GM12878 (cell line): ENCODE data around the gene UBE3B. TPM values are rescaled to one million over a fixed set of nuclear protein-coding genes. Genes with fewer than 3 reads are reported as not detected.

Experiments used
- ATAC-seq: fragments of 200-7000 bp; cut with Tn5 transposase; 3 replicates; pipeline ENCODE4 v1.9.1; 2020; ENCODE audit warnings: mild to moderate bottlenecking, moderate library complexity
- BruUV-seq: library from RNA; stranded (reverse); fragments of 400-500 nt; replicated peaks from 2 replicates; lab custom pipeline; 2021; lab: Mats Ljungman, UMichigan
- CTCF ChIA-PET: fragments of 300-600 bp; sonication (Branson Sonifier 250); formaldehyde crosslinking; extraction: SDS; loops from one replicate; lab custom pipeline; 2021; ENCODE audit warnings: inconsistent platforms; lab: Yijun Ruan, JAX
- POLR2A ChIA-PET: fragments of 350-600 bp; formaldehyde crosslinking; extraction: SDS; loops from one replicate; lab custom pipeline; 2021; ENCODE audit warnings: inconsistent platforms; lab: Charles Lee
- RAD21 ChIA-PET: fragments of 300-600 bp; sonication (Branson Sonifier 250); formaldehyde crosslinking; loops from one replicate; lab custom pipeline; 2023; ENCODE audit warnings: antibody characterized with exemption; ENCODE audit not compliant: unreplicated experiment; lab: Charles Lee
- SMC1A ChIA-PET: fragments of 300-600 bp; sonication (Branson Sonifier 250); formaldehyde crosslinking; loops from one replicate; lab custom pipeline; 2023; ENCODE audit not compliant: unreplicated experiment, uncharacterized antibody; lab: Charles Lee
- DNase-seq: peaks from one replicate; pipeline ENCODE4 v3.0.0-alpha.2; 2011; ENCODE audit warnings: low read depth, low spot score
- FAIRE-seq: peaks from 3 replicates; lab custom pipeline; 2011; peaks lifted over from hg19 to GRCh38; lab: Jason Lieb, UNC
- H2AFZ ChIP-seq: 2 replicates; pipeline ENCODE4 v1.6.0; 2011; ENCODE audit warnings: low read depth, low read length, control low read depth; ENCODE audit not compliant: control insufficient read depth
- H3K27ac ChIP-seq: 2 replicates; pipeline ENCODE4 v1.5.1; 2011; ENCODE audit warnings: control low read depth; ENCODE audit not compliant: control insufficient read depth, insufficient read depth
- H3K27me3 ChIP-seq, 2 experiments: replicated peaks in 1 of 2; 2 replicates each; pipeline versions ENCODE4 v1.6.0 to v1.6.1; 2011; ENCODE audit warnings: low read length in 1 of 2; ENCODE audit not compliant: control insufficient read depth in 2 of 2, insufficient read depth in 2 of 2
- H3K36me3 ChIP-seq, 2 experiments: 2 replicates each; pipeline ENCODE4 v1.5.1; 2011; ENCODE audit warnings: low read length in 1 of 2; ENCODE audit not compliant: control insufficient read depth in 2 of 2, insufficient read depth in 2 of 2
- H3K4me1 ChIP-seq: 2 replicates; pipeline ENCODE4 v1.6.1; 2011; ENCODE audit warnings: mild to moderate bottlenecking, low read length, moderate library complexity, mixed read lengths; ENCODE audit not compliant: control insufficient read depth, insufficient read depth
- H3K4me2 ChIP-seq: 2 replicates; pipeline ENCODE4 v1.6.0; 2011; ENCODE audit warnings: control low read depth; ENCODE audit not compliant: control insufficient read depth, insufficient read depth
- H3K4me3 ChIP-seq: fragments of 200-600 bp; sonication (generic); 2 replicates; pipeline ENCODE4 v1.5.1; 2016
- H3K79me2 ChIP-seq: 2 replicates; pipeline ENCODE4 v1.6.0; 2011; ENCODE audit warnings: low read length; ENCODE audit not compliant: control insufficient read depth, insufficient read depth
- H3K9ac ChIP-seq: 2 replicates; pipeline ENCODE4 v1.8.0; 2011; ENCODE audit warnings: low read length, control low read depth, mixed read lengths; ENCODE audit not compliant: control insufficient read depth, insufficient read depth
- H3K9me3 ChIP-seq: replicated peaks from 3 replicates; pipeline ENCODE4 v1.5.1; 2011; ENCODE audit warnings: mild to moderate bottlenecking, low read length; ENCODE audit not compliant: control insufficient read depth, insufficient read depth
- H4K20me1 ChIP-seq: 2 replicates; pipeline ENCODE4 v1.6.0; 2011; ENCODE audit not compliant: control insufficient read depth, insufficient read depth
- ATF2 ChIP-seq: IDR thresholded peaks from 2 replicates; pipeline ENCODE4 v1.6.1; 2012; ENCODE audit warnings: low read length, inconsistent platforms
- BRCA1 ChIP-seq: IDR thresholded peaks from 2 replicates; pipeline ENCODE4 v1.6.1; 2011; ENCODE audit warnings: low read depth, low read length, improper control_type of control experiment
- CREB1 ChIP-seq: IDR thresholded peaks from 2 replicates; pipeline ENCODE4 v1.6.1; 2012; ENCODE audit warnings: low read depth, mild to moderate bottlenecking, inconsistent platforms
- HCFC1 ChIP-seq: fragments of 150-350 bp; IDR thresholded peaks from 2 replicates; pipeline ENCODE4 v1.6.1; 2014; ENCODE audit warnings: low read length
- HDAC2 ChIP-seq: fragments of 200-600 bp; sonication (generic); IDR thresholded peaks from 2 replicates; pipeline ENCODE4 v1.6.1; 2017
- MAX ChIP-seq: IDR thresholded peaks from 2 replicates; pipeline ENCODE4 v1.6.1; 2012; ENCODE audit warnings: low read depth, low read length, improper control_type of control experiment
- MYC ChIP-seq: IDR thresholded peaks from 2 replicates; pipeline ENCODE4 v1.6.1; 2011; ENCODE audit warnings: mild to moderate bottlenecking, low read length, moderate library complexity, inconsistent platforms; ENCODE audit not compliant: insufficient read depth, insufficient replicate concordance, insufficient read length, severe bottlenecking
- NFIC ChIP-seq: IDR thresholded peaks from 2 replicates; pipeline ENCODE4 v1.6.1; 2012; ENCODE audit warnings: low read depth, mild to moderate bottlenecking, inconsistent platforms, low read length, moderate library complexity
- PML ChIP-seq: IDR thresholded peaks from 2 replicates; pipeline ENCODE4 v1.6.1; 2012; ENCODE audit warnings: low read length, inconsistent platforms
- POLR2AphosphoS2 ChIP-seq: IDR thresholded peaks from 2 replicates; pipeline ENCODE4 v1.6.1; 2011; ENCODE audit warnings: low read depth, mild to moderate bottlenecking, low read length, improper control_type of control experiment, moderate library complexity
- RELB ChIP-seq: fragments of 450-650 bp; IDR thresholded peaks from 2 replicates; pipeline ENCODE4 v1.6.1; 2017; ENCODE audit warnings: low read depth, mild to moderate bottlenecking, moderate library complexity
- USF2 ChIP-seq: IDR thresholded peaks from 2 replicates; pipeline ENCODE4 v1.6.1; 2011; ENCODE audit warnings: low read depth, low read length, improper control_type of control experiment, borderline replicate concordance
- ZNF592 ChIP-seq: fragments of 450-650 bp; IDR thresholded peaks from 2 replicates; pipeline ENCODE4 v1.6.1; 2017; ENCODE audit warnings: mild to moderate bottlenecking, moderate library complexity
- WGBS: methylation state at CpG from one replicate; pipeline ENCODE4 v1.1.6; 2016; ENCODE audit warnings: low lambda C conversion rate; ENCODE audit not compliant: insufficient replicate concordance, insufficient coverage; ENCODE audit errors: missing lambda C conversion rate; 5-methylcytosine and 5-hydroxymethylcytosine counted together
- in situ Hi-C: fragments of 300-500 bp; cut with MboI; formaldehyde crosslinking; loops from 9 replicates; pipeline ENCODE4 v1.14.3; 2018; ENCODE audit warnings: mixed read lengths
- intact Hi-C: fragments of 100-400 bp; cut with micrococcal nuclease; formaldehyde crosslinking; loops from one replicate; pipeline ENCODE4 v1.14.2; 2022; ENCODE audit not compliant: unreplicated experiment
- polyA plus RNA-seq, 11 experiments: library from polyadenylated mRNA; depleted of rRNA in 4 of 11; unstranded in 6 of 11; stranded (reverse) in 5 of 11; fragments of >200 nt; fragmentation: Nextera tagmentation in 4 of 11; fragmentation: Illumina TruSeq in 1 of 11; extraction: Ambion mirVana in 4 of 11; extraction: Trizol in 1 of 11; gene quantifications; 1 replicate in 1 of 11; 2 replicates in 10 of 11; pipeline versions ENCODE4 v1.2.1 to v1.2.3, GENCODE V29; 2011 to 2016; ENCODE audit warnings: inconsistent platforms in 2 of 11, missing spikeins in 2 of 11, low read depth in 1 of 11
- total RNA-seq, 4 experiments: library from RNA; depleted of rRNA in 3 of 4; stranded (reverse); fragments of >200 nt in 3 of 4; fragmentation: Illumina TruSeq in 1 of 4; extraction: Trizol in 1 of 4; gene quantifications; 2 replicates each; pipeline versions ENCODE4 v1.2.1 to v1.2.3, GENCODE V29; 2013 to 2021

Gene UBE3B
- total and polyA plus RNA-seq, 10 of the 15 experiments (the other 5 are each of a cell fraction or from before 2014, with no cell fraction given) = 7.4 to 25.3 (median 17.1) TPM

GRCh38 chr12:109552971-109553370 lies 75.5 kb downstream of the UBE3B start:
- no peak overlapping the region for H3K27ac ChIP-seq
- no peak overlapping the region for H3K4me3 ChIP-seq
- H3K4me1 ChIP-seq = no peaks in the 10 kb centered on the region
- SMC1A ChIA-PET = interaction anchor here (0.5 to 0.6 kb wide), 2 partner anchors 76 to 689 kb away, joined by 3 read pairs; partner anchors contain the start of genes KCTD10 and UBE3B
- RAD21 ChIA-PET = no interaction called here
- intact Hi-C loops = no loop called here
- no peak overlapping the region for H3K4me2 ChIP-seq
- ATAC-seq = no peak
- H3K9ac ChIP-seq = no peak overlapping the region
- in situ Hi-C loops = no loop called here
- CTCF ChIA-PET = interaction anchor here (1.0 to 1.6 kb wide), 4 partner anchors 20 to 223 kb away, joined by 3 to 5 read pairs (median 4); partner anchors contain the start of genes MMAB and MVK
- no peaks in the 10 kb centered on the region for H3K27me3 ChIP-seq
- TF ChIP-seq BRCA1 (no peak), RELB (no peak), ZNF592 (no peak), NFIC (no peak), MAX (no peak), HDAC2 (no peak), MYC (no peak), HCFC1 (no peak), PML (no peak), USF2 (no peak), POLR2AphosphoS2 (no peak), ATF2 (no peak), CREB1 (no peak)
- WGBS = 77% methylated on average over 4 of the region's 4 CpGs
- no peaks in the 10 kb centered on the region for H3K36me3 ChIP-seq
- DNase-seq = no peak
- H3K79me2 ChIP-seq = no peaks in the 10 kb centered on the region
- H3K9me3 ChIP-seq = no peaks in the 10 kb centered on the region
- no peak overlapping the region for H2AFZ ChIP-seq
- H4K20me1 ChIP-seq = no peaks in the 10 kb centered on the region
- POLR2A ChIA-PET = no interaction called here
- FAIRE-seq = no peak
- no TSS peak for BruUV-seq
